Endometrium (tissue), 2 donors: ENCODE data around the gene FANCM.

Source experiments
- FAIRE-seq: peaks from 2 replicates; lab custom pipeline; 2012; peaks lifted over from hg19 to GRCh38; lab: Jason Lieb, UNC
- donor health status: control.
- donor health status: control.

Gene FANCM

GRCh38 chr14:45242706-45243105, 107.0 kb downstream of the FANCM start:
- FAIRE-seq = no peak

- no peak for FAIRE-seq
Observed at GRCh38 chr14:45246151-45246550, 110.4 kb downstream of the FANCM start.

- no peak for FAIRE-seq
Observed at GRCh38 chr14:45246691-45247090, 111.0 kb downstream of the FANCM start.

GRCh38 chr14:45247427-45247826, 111.7 kb downstream of the FANCM start:
- no peak for FAIRE-seq

GRCh38 chr14:45249856-45250575, 114.3 kb downstream of the FANCM start:
- FAIRE-seq = peak; percentile 97
